Bronchus fibroblast of lung (primary cell): ENCODE measurements around the gene KRTAP9-3. TPM values are rescaled to one million over a fixed set of nuclear protein-coding genes. Genes with fewer than 3 reads are reported as not detected.

Experiments
- total RNA-seq: library from RNA; depleted of rRNA; stranded (reverse); fragments of >200 nt; gene quantifications from 2 replicates; pipeline ENCODE4 v1.2.3, GENCODE V29; 2015

KRTAP9-3 gene
- total RNA-seq, result not detected in 2 replicates

DNA sequence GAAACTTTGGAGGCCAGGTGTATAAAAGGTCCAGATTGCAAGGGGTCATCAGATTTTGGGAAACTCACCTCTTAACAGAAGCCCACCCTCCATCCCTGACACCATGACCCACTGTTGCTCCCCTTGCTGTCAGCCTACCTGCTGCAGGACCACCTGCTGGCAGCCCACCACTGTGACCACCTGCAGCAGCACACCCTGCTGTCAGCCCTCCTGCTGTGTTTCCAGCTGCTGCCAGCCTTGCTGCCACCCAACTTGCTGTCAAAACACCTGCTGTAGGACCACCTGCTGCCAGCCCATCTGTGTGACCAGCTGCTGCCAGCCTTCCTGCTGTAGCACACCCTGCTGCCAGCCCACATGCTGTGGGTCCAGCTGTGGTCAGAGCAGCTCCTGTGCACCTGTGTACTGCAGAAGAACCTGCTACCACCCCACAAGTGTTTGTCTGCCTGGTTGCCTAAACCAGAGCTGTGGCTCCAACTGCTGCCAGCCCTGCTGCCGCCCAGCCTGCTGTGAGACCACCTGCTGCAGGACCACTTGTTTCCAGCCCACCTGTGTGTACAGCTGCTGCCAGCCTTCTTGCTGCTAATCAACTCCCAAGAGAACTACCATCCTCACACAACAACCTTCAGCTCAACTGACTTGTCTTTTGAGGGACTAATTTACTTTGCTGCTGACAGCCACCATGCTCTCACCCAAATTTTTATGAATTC, at the start of gene KRTAP9-3:
TSS of gene KRTAP9-3 (plus strand) at position 51 of the 707 bp plus-strand sequence. CDS start at position 104, 53 bp downstream.

DNA sequence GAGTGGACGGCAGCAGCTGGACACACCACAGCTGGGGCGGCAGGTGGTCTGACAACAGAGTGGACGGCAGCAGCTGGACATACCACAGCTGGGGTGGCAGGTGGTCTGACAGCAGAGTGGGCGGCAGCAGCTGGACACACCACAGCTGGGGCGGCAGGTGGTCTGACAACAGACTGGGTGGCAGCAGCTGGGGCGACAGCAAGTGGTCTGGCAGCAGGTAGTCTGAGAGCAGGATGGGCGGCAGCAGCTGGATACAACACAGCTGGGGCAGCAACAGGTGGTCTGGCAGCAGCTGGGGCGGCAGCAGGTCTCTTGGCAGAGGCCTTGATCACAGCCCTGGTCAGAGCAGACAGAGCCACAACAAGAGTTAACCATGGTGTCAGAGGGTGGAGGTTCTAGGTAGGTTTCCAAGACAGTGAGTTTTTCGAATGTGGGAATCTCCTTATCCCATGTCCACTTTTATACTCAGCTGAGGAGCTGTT, 47.7 kb upstream of the KRTAP9-3 start, which contains the start of gene KRTAP4-1:
TSS of gene KRTAP4-1 (minus strand) at position 432 of the 482 bp plus-strand sequence. CDS start at position 375, 57 bp downstream.

DNA sequence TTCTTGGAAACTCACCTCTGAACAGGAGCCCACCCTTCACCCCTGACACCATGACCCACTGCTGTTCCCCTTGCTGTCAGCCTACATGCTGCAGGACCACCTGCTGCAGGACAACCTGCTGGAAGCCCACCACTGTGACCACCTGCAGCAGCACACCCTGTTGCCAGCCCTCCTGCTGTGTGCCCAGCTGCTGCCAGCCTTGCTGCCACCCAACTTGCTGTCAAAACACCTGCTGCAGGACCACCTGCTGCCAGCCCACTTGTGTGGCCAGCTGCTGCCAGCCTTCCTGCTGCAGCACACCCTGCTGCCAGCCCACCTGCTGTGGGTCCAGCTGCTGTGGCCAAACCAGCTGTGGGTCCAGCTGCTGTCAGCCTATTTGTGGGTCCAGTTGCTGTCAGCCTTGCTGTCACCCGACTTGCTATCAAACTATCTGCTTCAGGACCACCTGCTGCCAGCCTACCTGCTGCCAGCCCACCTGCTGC, 42.4 kb upstream of the KRTAP9-3 start, which contains the start of gene KRTAP9-1:
TSS of gene KRTAP9-1 (plus strand) at position 51 of the 482 bp plus-strand sequence. CDS start at position 51, 0 bp downstream.

DNA sequence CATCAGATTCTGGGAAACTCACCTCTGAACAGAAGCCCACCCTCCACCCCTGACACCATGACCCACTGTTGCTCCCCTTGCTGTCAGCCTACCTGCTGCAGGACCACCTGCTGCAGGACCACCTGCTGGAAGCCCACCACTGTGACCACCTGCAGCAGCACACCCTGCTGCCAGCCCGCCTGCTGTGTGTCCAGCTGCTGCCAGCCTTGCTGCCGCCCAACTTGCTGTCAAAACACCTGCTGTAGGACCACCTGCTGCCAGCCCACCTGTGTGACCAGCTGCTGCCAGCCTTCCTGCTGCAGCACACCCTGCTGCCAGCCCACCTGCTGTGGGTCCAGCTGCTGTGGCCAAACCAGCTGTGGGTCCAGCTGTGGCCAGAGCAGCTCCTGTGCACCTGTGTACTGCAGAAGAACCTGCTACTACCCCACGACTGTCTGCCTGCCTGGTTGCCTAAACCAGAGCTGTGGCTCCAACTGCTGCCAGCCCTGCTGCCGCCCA, 5.6 kb upstream of the KRTAP9-3 start, which contains the start of gene KRTAP9-2:
TSS of gene KRTAP9-2 (plus strand) at position 51 of the 498 bp plus-strand sequence. CDS start at position 58, 7 bp downstream.

DNA sequence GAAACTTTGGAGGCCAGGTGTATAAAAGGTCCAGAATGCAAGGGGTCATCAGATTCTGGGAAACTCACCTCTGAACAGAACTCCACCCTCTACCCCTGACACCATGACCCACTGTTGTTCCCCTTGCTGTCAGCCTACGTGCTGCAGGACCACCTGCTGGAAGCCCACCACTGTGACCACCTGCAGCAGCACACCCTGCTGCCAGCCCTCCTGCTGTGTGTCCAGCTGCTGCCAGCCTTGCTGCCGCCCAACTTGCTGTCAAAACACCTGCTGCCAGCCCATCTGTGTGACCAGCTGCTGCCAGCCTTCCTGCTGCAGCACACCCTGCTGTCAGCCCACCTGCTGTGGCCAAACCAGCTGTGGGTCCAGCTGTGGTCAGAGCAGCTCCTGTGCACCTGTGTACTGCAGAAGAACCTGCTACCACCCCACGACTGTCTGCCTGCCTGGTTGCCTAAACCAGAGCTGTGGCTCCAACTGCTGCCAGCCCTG, 5.7 kb downstream of the KRTAP9-3 start, which contains the start of gene KRTAP9-8:
TSS of gene KRTAP9-8 (plus strand) at position 51 of the 489 bp plus-strand sequence. CDS start at position 104, 53 bp downstream.

DNA sequence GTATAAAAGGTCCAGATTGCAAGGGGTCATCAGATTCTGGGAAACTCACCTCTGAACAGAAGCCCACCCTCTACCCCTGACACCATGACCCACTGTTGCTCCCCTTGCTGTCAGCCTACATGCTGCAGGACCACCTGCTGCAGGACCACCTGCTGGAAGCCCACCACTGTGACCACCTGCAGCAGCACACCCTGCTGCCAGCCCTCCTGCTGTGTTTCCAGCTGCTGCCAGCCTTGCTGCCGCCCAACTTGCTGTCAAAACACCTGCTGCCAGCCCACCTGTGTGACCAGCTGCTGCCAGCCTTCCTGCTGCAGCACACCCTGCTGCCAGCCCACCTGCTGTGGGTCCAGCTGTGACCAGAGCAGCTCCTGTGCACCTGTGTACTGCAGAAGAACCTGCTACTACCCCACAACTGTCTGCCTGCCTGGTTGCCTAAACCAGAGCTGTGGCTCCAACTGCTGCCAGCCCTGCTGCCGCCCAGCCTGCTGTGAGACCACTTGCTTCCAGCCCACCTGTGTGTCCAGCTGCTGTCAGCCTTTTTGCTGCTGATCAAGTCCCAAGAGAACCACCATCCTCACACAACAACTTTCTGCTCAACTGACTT, 17.5 kb downstream of the KRTAP9-3 start, which contains the start of gene KRTAP9-4:
TSS of gene KRTAP9-4 (plus strand) at position 51 of the 604 bp plus-strand sequence. CDS start at position 85, 34 bp downstream.

DNA sequence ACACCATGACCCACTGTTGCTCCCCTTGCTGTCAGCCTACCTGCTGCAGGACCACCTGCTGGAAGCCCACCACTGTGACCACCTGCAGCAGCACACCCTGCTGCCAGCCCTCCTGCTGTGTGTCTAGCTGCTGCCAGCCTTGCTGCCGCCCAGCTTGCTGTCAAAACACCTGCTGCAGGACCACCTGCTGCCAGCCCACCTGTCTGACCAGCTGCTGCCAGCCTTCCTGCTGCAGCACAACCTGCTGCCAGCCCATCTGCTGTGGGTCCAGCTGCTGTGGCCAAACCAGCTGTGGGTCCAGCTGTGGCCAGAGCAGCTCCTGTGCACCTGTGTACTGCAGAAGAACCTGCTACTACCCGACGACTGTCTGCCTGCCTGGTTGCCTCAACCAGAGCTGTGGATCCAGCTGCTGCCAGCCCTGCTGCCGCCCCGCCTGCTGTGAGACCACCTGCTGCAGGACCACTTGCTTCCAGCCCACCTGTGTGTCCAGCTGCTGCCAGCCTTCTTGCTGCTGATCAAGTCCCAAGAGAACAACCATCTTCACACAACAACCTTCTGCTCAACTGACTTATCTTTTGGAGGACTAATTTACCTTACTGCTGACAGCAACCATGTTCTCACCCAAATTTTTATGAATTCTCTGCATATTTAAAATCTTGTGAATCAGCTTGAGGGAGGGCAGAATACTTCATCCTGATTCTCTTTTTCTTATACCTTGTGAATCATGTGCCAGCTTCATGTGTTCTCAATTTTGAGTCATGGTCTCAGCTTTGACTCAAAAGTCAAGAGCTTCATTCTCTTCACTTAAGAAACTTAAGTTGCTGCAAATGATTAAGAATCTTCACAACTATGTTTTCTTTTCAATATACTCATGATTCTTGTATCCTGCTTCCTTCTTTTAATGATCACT, 23.4 kb downstream of the KRTAP9-3 start, which contains the start of gene KRTAP9-9:
TSS of gene KRTAP9-9 (plus strand) at position 4 of the 910 bp plus-strand sequence.

GRCh38 chr17:41265078-41265477, 32.8 kb downstream of the KRTAP9-3 start, which contains the start of gene KRTAP9-6:
KRTAP9-6 (plus strand) TSS chr17:41265378; CDS start chr17:41265378, 0 bp downstream.

GRCh38 chr17:41275648-41276190, 43.5 kb downstream of the KRTAP9-3 start, which contains the start of gene KRTAP9-7:
KRTAP9-7 (plus strand) TSS chr17:41275698; CDS start chr17:41275698, 0 bp downstream.

Other genes starting within 250 kb of the KRTAP9-3 start
- gene KRT40, start 248.1 kb upstream of the KRTAP9-3 start, total RNA-seq, result not detected in 2 replicates
- not detected in 2 replicates for gene KRTAP3-3, start 238.3 kb upstream of the KRTAP9-3 start, total RNA-seq
- gene KRTAP3-2, start 232.5 kb upstream of the KRTAP9-3 start, total RNA-seq, result not detected in 2 replicates
- gene KRTAP3-1, start 223.3 kb upstream of the KRTAP9-3 start, total RNA-seq, result not detected in 2 replicates
- 0.50 and 0.59 TPM in 2 replicates for gene KRTAP1-5, start 205.2 kb upstream of the KRTAP9-3 start, total RNA-seq
- not detected in 2 replicates for gene KRTAP1-4, start 202.3 kb upstream of the KRTAP9-3 start, total RNA-seq
- not detected in 2 replicates for gene KRTAP1-3, start 197.6 kb upstream of the KRTAP9-3 start, total RNA-seq
- not detected in 2 replicates for gene KRTAP1-1, start 191.0 kb upstream of the KRTAP9-3 start, total RNA-seq
- gene KRTAP2-1, start 185.1 kb upstream of the KRTAP9-3 start, total RNA-seq, result not detected in 2 replicates
- gene KRTAP2-2, start 177.2 kb upstream of the KRTAP9-3 start, total RNA-seq, result not detected in 2 replicates
- not detected in 2 replicates for gene KRTAP2-3, start 172.3 kb upstream of the KRTAP9-3 start, total RNA-seq
- not detected in 2 replicates for gene KRTAP2-4, start 166.6 kb upstream of the KRTAP9-3 start, total RNA-seq
- not detected in 2 replicates for gene KRTAP4-7, start 148.3 kb upstream of the KRTAP9-3 start, total RNA-seq
- gene KRTAP4-8, start 134.3 kb upstream of the KRTAP9-3 start, total RNA-seq, result not detected in 2 replicates
- not detected in 2 replicates for gene KRTAP4-16, start 130.2 kb upstream of the KRTAP9-3 start, total RNA-seq
- gene KRTAP4-9, start 127.1 kb upstream of the KRTAP9-3 start, total RNA-seq, result not detected in 2 replicates
- gene KRTAP4-11, start 114.1 kb upstream of the KRTAP9-3 start, total RNA-seq, result not detected in 2 replicates
- gene KRTAP4-12, start 108.3 kb upstream of the KRTAP9-3 start, total RNA-seq, result not detected in 2 replicates
- gene KRTAP4-6, start 91.9 kb upstream of the KRTAP9-3 start, total RNA-seq, result not detected in 2 replicates
- not detected in 2 replicates for gene KRTAP4-5, start 82.6 kb upstream of the KRTAP9-3 start, total RNA-seq
- not detected in 2 replicates for gene KRTAP4-4, start 71.7 kb upstream of the KRTAP9-3 start, total RNA-seq
- gene KRTAP4-3, start 64.2 kb upstream of the KRTAP9-3 start, total RNA-seq, result not detected in 2 replicates
- not detected in 2 replicates for gene KRTAP4-2, start 54.2 kb upstream of the KRTAP9-3 start, total RNA-seq
- not detected in 2 replicates for gene KRTAP4-1, start 47.5 kb upstream of the KRTAP9-3 start, total RNA-seq
- gene KRTAP9-1, start 42.6 kb upstream of the KRTAP9-3 start, total RNA-seq, result not detected in 2 replicates
- not detected in 2 replicates for gene KRTAP9-2, start 5.8 kb upstream of the KRTAP9-3 start, total RNA-seq
- gene KRTAP9-8, start 5.5 kb downstream of the KRTAP9-3 start, total RNA-seq, result not detected in 2 replicates
- not detected in 2 replicates for gene KRTAP9-4, start 17.2 kb downstream of the KRTAP9-3 start, total RNA-seq
- not detected in 2 replicates for gene KRTAP9-9, start 22.9 kb downstream of the KRTAP9-3 start, total RNA-seq
- gene KRTAP9-6, start 32.9 kb downstream of the KRTAP9-3 start, total RNA-seq, result not detected in 2 replicates
- gene KRTAP9-7, start 43.2 kb downstream of the KRTAP9-3 start, total RNA-seq, result not detected in 2 replicates
- gene KRTAP29-1, start 70.4 kb downstream of the KRTAP9-3 start, total RNA-seq, result not detected in 2 replicates
- not detected in 2 replicates for gene KRTAP16-1, start 76.9 kb downstream of the KRTAP9-3 start, total RNA-seq
- gene KRTAP17-1, start 83.3 kb downstream of the KRTAP9-3 start, total RNA-seq, result not detected in 2 replicates
- gene KRT33A, start 118.4 kb downstream of the KRTAP9-3 start, total RNA-seq, result not detected in 2 replicates
- not detected in 2 replicates for gene KRT33B, start 137.4 kb downstream of the KRTAP9-3 start, total RNA-seq
- gene KRT34, start 149.9 kb downstream of the KRTAP9-3 start, total RNA-seq, result 0.89 and 1.0 TPM in 2 replicates
- gene KRT31, start 165.2 kb downstream of the KRTAP9-3 start, total RNA-seq, result not detected in 2 replicates
- not detected in 2 replicates for gene KRT37, start 192.1 kb downstream of the KRTAP9-3 start, total RNA-seq
- not detected in 2 replicates for gene KRT38, start 208.5 kb downstream of the KRTAP9-3 start, total RNA-seq
- gene KRT32, start 234.9 kb downstream of the KRTAP9-3 start, total RNA-seq, result not detected in 2 replicates
- gene KRT35, start 248.7 kb downstream of the KRTAP9-3 start, total RNA-seq, result not detected in 2 replicates